Measurements from ENCODE around the gene STX7.

GRCh38 chr6:132527791-132528190 is 14.9 kb upstream of the STX7 start:
- TF ChIP-seq, protein P1, sequence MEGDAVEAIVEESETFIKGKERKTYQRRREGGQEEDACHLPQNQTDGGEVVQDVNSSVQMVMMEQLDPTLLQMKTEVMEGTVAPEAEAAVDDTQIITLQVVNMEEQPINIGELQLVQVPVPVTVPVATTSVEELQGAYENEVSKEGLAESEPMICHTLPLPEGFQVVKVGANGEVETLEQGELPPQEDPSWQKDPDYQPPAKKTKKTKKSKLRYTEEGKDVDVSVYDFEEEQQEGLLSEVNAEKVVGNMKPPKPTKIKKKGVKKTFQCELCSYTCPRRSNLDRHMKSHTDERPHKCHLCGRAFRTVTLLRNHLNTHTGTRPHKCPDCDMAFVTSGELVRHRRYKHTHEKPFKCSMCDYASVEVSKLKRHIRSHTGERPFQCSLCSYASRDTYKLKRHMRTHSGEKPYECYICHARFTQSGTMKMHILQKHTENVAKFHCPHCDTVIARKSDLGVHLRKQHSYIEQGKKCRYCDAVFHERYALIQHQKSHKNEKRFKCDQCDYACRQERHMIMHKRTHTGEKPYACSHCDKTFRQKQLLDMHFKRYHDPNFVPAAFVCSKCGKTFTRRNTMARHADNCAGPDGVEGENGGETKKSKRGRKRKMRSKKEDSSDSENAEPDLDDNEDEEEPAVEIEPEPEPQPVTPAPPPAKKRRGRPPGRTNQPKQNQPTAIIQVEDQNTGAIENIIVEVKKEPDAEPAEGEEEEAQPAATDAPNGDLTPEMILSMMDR (IDR thresholded peaks at IDR 0.05): no peak
- no peak for TF ChIP-seq POLR2A (IDR thresholded peaks at IDR 0.05)

All from thyroid gland (tissue), 4 donors.